ENCODE data around the gene MTOR.
"Not testable (repeated sequence)": the region's sequence is repeated elsewhere in the genome, so short reads cannot be mapped to it uniquely, and the experiment has no call there.

Gene MTOR

GRCh38 chr1:11072216-11072917 is 190.0 kb downstream of the MTOR start:
- H3K4me3 ChIP-seq = no peak overlapping the region
- H3K4me1 ChIP-seq = 0 out of 2 replicates have a peak, but pooled peaks cover 5% of the 10 kb centered on the region
- TF ChIP-seq Cebpa-rat (IDR thresholded peaks at IDR 0.05) = no peak
- peaks cover 100% of the 10 kb centered on the region for H3K36me3 ChIP-seq
- H4K20me1 ChIP-seq = peaks cover 12% of the 10 kb centered on the region
- H3K4me2 ChIP-seq = no peak overlapping the region
- H3K9me3 ChIP-seq = no peaks in the 10 kb centered on the region
- H3K9ac ChIP-seq = no peak overlapping the region
- H3K27me3 ChIP-seq = no peaks in the 10 kb centered on the region
- H3K27ac ChIP-seq = 0 out of 2 replicates have a peak overlapping the region, but pooled peaks have one; percentile 9

- Histone ChIP-seq H3K36me3 (peaks cover 100% of the 10 kb centered on the region), H4K20me1 (peaks cover 12% of the 10 kb centered on the region), H3K27me3 (no peaks in the 10 kb centered on the region), H3K4me3 (no peak overlapping the region), H3K4me1 (0 out of 2 replicates have a peak, but pooled peaks cover 5% of the 10 kb centered on the region), H3K27ac (no peak overlapping the region), H3K9ac (no peak overlapping the region), H3K4me2 (no peak overlapping the region), H3K9me3 (no peaks in the 10 kb centered on the region)
- no peak for TF ChIP-seq Cebpa-rat (IDR thresholded peaks at IDR 0.05)
These were observed 190.7 kb downstream of the MTOR start for GRCh38 chr1:11071463-11072215.

GRCh38 chr1:11070876-11071275 is 191.5 kb downstream of the MTOR start:
- no peak for TF ChIP-seq Cebpa-rat (IDR thresholded peaks at IDR 0.05)
- peaks cover 100% of the 10 kb centered on the region for H3K36me3 ChIP-seq
- H3K4me3 ChIP-seq = no peak overlapping the region
- H3K27ac ChIP-seq = no peak overlapping the region
- no peaks in the 10 kb centered on the region for H3K27me3 ChIP-seq
- no peak overlapping the region for H3K4me2 ChIP-seq
- H4K20me1 ChIP-seq = peaks cover 12% of the 10 kb centered on the region
- H3K9ac ChIP-seq = no peak overlapping the region
- 0 out of 2 replicates have a peak, but pooled peaks cover 5% of the 10 kb centered on the region for H3K4me1 ChIP-seq
- no peaks in the 10 kb centered on the region for H3K9me3 ChIP-seq

- Histone ChIP-seq H3K27ac (no peak overlapping the region), H3K4me1 (0 out of 2 replicates have a peak, but pooled peaks cover 5% of the 10 kb centered on the region), H4K20me1 (peaks cover 12% of the 10 kb centered on the region), H3K4me3 (no peak overlapping the region), H3K9me3 (no peaks in the 10 kb centered on the region), H3K36me3 (peaks cover 99% of the 10 kb centered on the region), H3K9ac (no peak overlapping the region), H3K4me2 (no peak overlapping the region), H3K27me3 (no peaks in the 10 kb centered on the region)
- no peak for TF ChIP-seq Cebpa-rat (IDR thresholded peaks at IDR 0.05)
These were observed 193.5 kb downstream of the MTOR start for GRCh38 chr1:11068600-11069473.

GRCh38 chr1:11067716-11068599 is 194.4 kb downstream of the MTOR start:
- no peak overlapping the region for H3K27ac ChIP-seq
- H4K20me1 ChIP-seq = peaks cover 12% of the 10 kb centered on the region
- peaks cover 99% of the 10 kb centered on the region for H3K36me3 ChIP-seq
- TF ChIP-seq Cebpa-rat (IDR thresholded peaks at IDR 0.05) = no peak
- no peak overlapping the region for H3K4me2 ChIP-seq
- H3K4me3 ChIP-seq = no peak overlapping the region
- no peaks in the 10 kb centered on the region for H3K27me3 ChIP-seq
- H3K9me3 ChIP-seq = no peaks in the 10 kb centered on the region
- no peak overlapping the region for H3K9ac ChIP-seq
- H3K4me1 ChIP-seq = 0 out of 2 replicates have a peak, but pooled peaks cover 5% of the 10 kb centered on the region

GRCh38 chr1:11065796-11066195 is 196.6 kb downstream of the MTOR start:
- no peak overlapping the region for H3K4me3 ChIP-seq
- no peak for TF ChIP-seq Cebpa-rat (IDR thresholded peaks at IDR 0.05)
- H3K36me3 ChIP-seq = peaks cover 87% of the 10 kb centered on the region
- H3K9me3 ChIP-seq = no peaks in the 10 kb centered on the region
- no peak overlapping the region for H3K9ac ChIP-seq
- no peaks in the 10 kb centered on the region for H3K27me3 ChIP-seq
- peaks cover 4% of the 10 kb centered on the region; the same call in 1 of the 2 replicates for H4K20me1 ChIP-seq
- H3K4me2 ChIP-seq = no peak overlapping the region
- H3K27ac ChIP-seq = no peak overlapping the region
- peaks cover 9% of the 10 kb centered on the region for H3K4me1 ChIP-seq

- Histone ChIP-seq H3K27me3 (no peaks in the 10 kb centered on the region), H3K36me3 (peaks cover 78% of the 10 kb centered on the region), H3K9ac (no peak overlapping the region), H3K4me1 (peaks cover 12% of the 10 kb centered on the region), H4K20me1 (no peaks in the 10 kb centered on the region), H3K9me3 (no peaks in the 10 kb centered on the region), H3K4me3 (no peak overlapping the region), H3K27ac (no peak overlapping the region), H3K4me2 (no peak overlapping the region)
- TF ChIP-seq Cebpa-rat (IDR thresholded peaks at IDR 0.05) = no peak
These were observed 197.4 kb downstream of the MTOR start for GRCh38 chr1:11064942-11065341.

GRCh38 chr1:11063937-11064537 is 198.3 kb downstream of the MTOR start:
- H3K9ac ChIP-seq, H4K20me1 ChIP-seq, H3K9me3 ChIP-seq, H3K4me2 ChIP-seq, H3K27me3 ChIP-seq, H3K4me3 ChIP-seq, H3K27ac ChIP-seq: not testable (repeated sequence)
- Histone ChIP-seq H3K36me3 (peaks cover 69% of the 10 kb centered on the region), H3K4me1 (peaks cover 12% of the 10 kb centered on the region)

Measured in BLaER1 (cell line).